H1 (cell line): ENCODE measurements around the gene CITED4. TPM values are rescaled to one million over a fixed set of nuclear protein-coding genes. Genes with fewer than 3 reads are reported as not detected.

Experiments used
- CTCF ChIA-PET: fragments of 300-600 bp; sonication (Branson Sonifier 250); formaldehyde crosslinking; loops from one replicate; lab custom pipeline; 2021; ENCODE audit not compliant: partially characterized antibody; lab: Charles Lee
- POLR2A ChIA-PET: fragments of 300-600 bp; sonication (Branson Sonifier 250); formaldehyde crosslinking; loops from one replicate; lab custom pipeline; 2021; ENCODE audit warnings: inconsistent platforms; ENCODE audit not compliant: partially characterized antibody; lab: Charles Lee
- DNase-seq, 2 experiments: peaks; one replicate each; pipeline versions ENCODE4 v3.0.0 to v3.0.0-alpha.2; 2010 to 2022; ENCODE audit warnings: low spot score in 2 of 2, low read depth in 1 of 2, mixed read lengths in 1 of 2
- FAIRE-seq: peaks from 2 replicates; lab custom pipeline; 2011; peaks lifted over from hg19 to GRCh38; lab: Jason Lieb, UNC
- H2AFZ ChIP-seq: 2 replicates; pipeline ENCODE4 v1.8.1; 2012; ENCODE audit warnings: low read length, inconsistent platforms
- H2AK5ac ChIP-seq: 2 replicates; pipeline ENCODE4 v1.6.1; 2013; ENCODE audit warnings: low read depth, low read length
- H2BK120ac ChIP-seq: replicated peaks from 2 replicates; pipeline ENCODE3; 2013; ENCODE audit warnings: low read depth, low read length, inconsistent platforms
- H2BK12ac ChIP-seq: 2 replicates; pipeline ENCODE4 v1.6.1; 2013; ENCODE audit warnings: low read depth, low read length
- H2BK15ac ChIP-seq: 2 replicates; pipeline ENCODE4 v1.6.1; 2013; ENCODE audit warnings: low read length
- H2BK20ac ChIP-seq: 2 replicates; pipeline ENCODE4 v1.6.1; 2013; ENCODE audit warnings: low read length
- H2BK5ac ChIP-seq: 2 replicates; pipeline ENCODE4 v1.6.1; 2013; ENCODE audit warnings: low read depth, low read length
- H3K14ac ChIP-seq: 2 replicates; pipeline ENCODE4 v1.6.1; 2013; ENCODE audit warnings: inconsistent platforms; ENCODE audit not compliant: insufficient read length
- H3K18ac ChIP-seq: 2 replicates; pipeline ENCODE4 v1.6.1; 2013; ENCODE audit warnings: low read length; ENCODE audit errors: extremely low read depth
- H3K23ac ChIP-seq: 2 replicates; pipeline ENCODE4 v1.6.1; 2013; ENCODE audit warnings: inconsistent platforms; ENCODE audit not compliant: insufficient read length
- H3K23me2 ChIP-seq: 2 replicates; pipeline ENCODE4 v1.6.1; 2013; ENCODE audit warnings: low read depth, low read length
- H3K27ac ChIP-seq: 2 replicates; pipeline ENCODE4 v1.6.1; 2011; ENCODE audit warnings: low read depth, low read length, inconsistent platforms
- H3K27me3 ChIP-seq, 4 experiments: replicated peaks in 1 of 4; 1 replicate in 1 of 4; 2 replicates in 3 of 4; pipeline versions ENCODE4 v1.6.1 to v1.8.1; 2011 to 2013; ENCODE audit warnings: low read length in 3 of 4, mild to moderate bottlenecking in 3 of 4, inconsistent platforms in 2 of 4, mixed read lengths in 2 of 4, moderate library complexity in 1 of 4; ENCODE audit not compliant: control insufficient read depth in 3 of 4, insufficient read depth in 3 of 4; ENCODE audit errors: extremely low read depth in 1 of 4
- H3K36me3 ChIP-seq, 4 experiments: 2 replicates each; pipeline versions ENCODE4 v1.6.1 to v1.8.1; 2011 to 2013; ENCODE audit warnings: mild to moderate bottlenecking in 4 of 4, low read length in 3 of 4, moderate library complexity in 2 of 4, control low read depth in 1 of 4, inconsistent platforms in 1 of 4; ENCODE audit not compliant: insufficient read depth in 4 of 4, control insufficient read depth in 2 of 4
- H3K4ac ChIP-seq: replicated peaks from 2 replicates; pipeline ENCODE3; 2013; ENCODE audit warnings: low read length, low read depth, mixed read lengths, inconsistent platforms; ENCODE audit not compliant: insufficient read length
- H3K4me1 ChIP-seq, 4 experiments: replicated peaks in 1 of 4; 1 replicate in 1 of 4; 2 replicates in 3 of 4; pipeline versions ENCODE4 v1.6.1 to v1.8.1; 2011 to 2013; ENCODE audit warnings: low read length in 3 of 4, inconsistent platforms in 2 of 4, mixed read lengths in 1 of 4; ENCODE audit not compliant: insufficient read depth in 4 of 4, control insufficient read depth in 3 of 4
- H3K4me2 ChIP-seq, 2 experiments: 2 replicates each; pipeline versions ENCODE4 v1.6.1 to v1.8.1; 2011 to 2013; ENCODE audit warnings: low read depth in 2 of 2, low read length in 2 of 2, control low read depth in 1 of 2, inconsistent platforms in 1 of 2, mild to moderate bottlenecking in 1 of 2; ENCODE audit not compliant: insufficient read depth in 1 of 2
- H3K4me3 ChIP-seq, 4 experiments: fragments of 200-600, 300-600 bp in 1 of 4; sonication (generic), shearing (Covaris generic), sonication (Bioruptor Twin) in 1 of 4; 2 replicates each; pipeline versions ENCODE4 v1.5.1 to v1.8.1; 2011 to 2016; ENCODE audit warnings: low read length in 4 of 4, low read depth in 3 of 4, control low read depth in 2 of 4, inconsistent platforms in 2 of 4, mild to moderate bottlenecking in 2 of 4, mixed read lengths in 1 of 4, moderate library complexity in 1 of 4; ENCODE audit not compliant: insufficient read depth in 2 of 4; ENCODE audit errors: extremely low read depth in 1 of 4
- H3K56ac ChIP-seq: replicated peaks from 2 replicates; pipeline ENCODE3; 2013; ENCODE audit warnings: low read depth, mild to moderate bottlenecking, mixed read lengths, low read length, inconsistent platforms; ENCODE audit not compliant: insufficient read length
- H3K79me1 ChIP-seq: 2 replicates; pipeline ENCODE4 v1.6.1; 2013; ENCODE audit warnings: low read depth, low read length, control low read depth
- H3K79me2 ChIP-seq, 2 experiments: 2 replicates each; pipeline versions ENCODE4 v1.6.1 to v1.8.1; 2012 to 2013; ENCODE audit warnings: low read length in 2 of 2, mild to moderate bottlenecking in 2 of 2, inconsistent platforms in 1 of 2; ENCODE audit not compliant: insufficient read depth in 2 of 2, control insufficient read depth in 1 of 2
- H3K9ac ChIP-seq, 4 experiments: replicated peaks in 1 of 4; 1 replicate in 1 of 4; 2 replicates in 3 of 4; pipeline versions ENCODE4 v1.6.1 to v1.8.1; 2011 to 2013; ENCODE audit warnings: low read depth in 3 of 4, low read length in 3 of 4, control low read depth in 2 of 4, mild to moderate bottlenecking in 2 of 4, moderate library complexity in 2 of 4, inconsistent platforms in 1 of 4; ENCODE audit errors: extremely low read depth in 1 of 4
- H3K9me3 ChIP-seq, 2 experiments: 2 replicates each; pipeline versions ENCODE4 v1.6.1 to v1.8.1; 2012 to 2013; ENCODE audit warnings: mild to moderate bottlenecking in 2 of 2, moderate library complexity in 2 of 2, control low read depth in 1 of 2, inconsistent platforms in 1 of 2, low read depth in 1 of 2, low read length in 1 of 2, mixed read lengths in 1 of 2; ENCODE audit not compliant: insufficient read depth in 2 of 2
- H4K20me1 ChIP-seq, 2 experiments: replicated peaks in 1 of 2; 2 replicates each; pipeline versions ENCODE3 to v1.8.1; 2011 to 2013; ENCODE audit warnings: inconsistent platforms in 2 of 2, low read length in 2 of 2, mild to moderate bottlenecking in 1 of 2; ENCODE audit not compliant: insufficient read depth in 2 of 2, control insufficient read depth in 1 of 2
- H4K5ac ChIP-seq: 2 replicates; pipeline ENCODE4 v1.6.1; 2013; ENCODE audit warnings: low read length, low read depth, mixed read lengths, inconsistent platforms; ENCODE audit not compliant: insufficient read length
- H4K8ac ChIP-seq: 2 replicates; pipeline ENCODE4 v1.8.0; 2013; ENCODE audit warnings: mild to moderate bottlenecking, moderate library complexity, low read length, inconsistent platforms; ENCODE audit not compliant: insufficient read depth; ENCODE audit errors: extremely low read depth
- H4K91ac ChIP-seq: replicated peaks from 2 replicates; pipeline ENCODE3; 2013; ENCODE audit warnings: low read length, mixed read lengths, inconsistent platforms; ENCODE audit not compliant: insufficient read length
- CREB1 ChIP-seq: IDR thresholded peaks from 2 replicates; pipeline ENCODE4 v1.6.1; 2012; ENCODE audit warnings: inconsistent platforms
- PHF8 ChIP-seq: fragments of 200-600 bp; sonication (generic); conservative IDR thresholded peaks from 2 replicates; pipeline ENCODE4 v1.7.1; 2012; ENCODE audit warnings: low read depth, mild to moderate bottlenecking, inconsistent platforms, low read length, moderate library complexity
- SIN3A ChIP-seq, 2 experiments: IDR thresholded peaks in 1 of 2; conservative IDR thresholded peaks in 1 of 2; 2 replicates each; pipeline ENCODE4 v1.6.1; 2011 to 2012; ENCODE audit warnings: low read length in 2 of 2, improper control_type of control experiment in 1 of 2, low read depth in 1 of 2, mild to moderate bottlenecking in 1 of 2
- WGBS, 2 experiments: shearing (Covaris generic) in 1 of 2; methylation state at CpG; one replicate each; pipeline versions ENCODE4 v1.1.6 to v1.1.7; 2013 to 2015; ENCODE audit warnings: low lambda C conversion rate in 2 of 2, mixed read lengths in 2 of 2, inconsistent platforms in 1 of 2, low coverage in 1 of 2, missing lambda C conversion rate in 1 of 2; ENCODE audit not compliant: insufficient replicate concordance in 2 of 2, insufficient coverage in 1 of 2, insufficient read length in 1 of 2; ENCODE audit errors: extremely low coverage in 1 of 2, missing lambda C conversion rate in 1 of 2; 5-methylcytosine and 5-hydroxymethylcytosine counted together
- polyA plus RNA-seq, 7 experiments: library from polyadenylated mRNA; depleted of rRNA in 3 of 7; stranded (reverse) in 5 of 7; unstranded in 2 of 7; fragments of >200 nt in 5 of 7; fragments of 200-250 nt in 2 of 7; gene quantifications; 1 replicate in 5 of 7; 2 replicates in 1 of 7; 4 replicates in 1 of 7; pipeline versions ENCODE4 v1.2.1 to v1.2.3, GENCODE V29; 2011 to 2013; ENCODE audit warnings: missing spikeins in 2 of 7, mixed read lengths in 2 of 7
- total RNA-seq: library from RNA; stranded (reverse); fragmentation: NEBNext Ultra II Directional; extraction: Animal tissue kit (Norgen Biotek cat#: 25700); gene quantifications from 2 replicates; pipeline ENCODE4 v1.2.1, GENCODE V29; 2021

Gene CITED4
- total and polyA plus RNA-seq, 2 of the 8 experiments (the other 6 are each of a cell fraction or from before 2014, with no cell fraction given) = 5.4 to 16.3 TPM

DNA sequence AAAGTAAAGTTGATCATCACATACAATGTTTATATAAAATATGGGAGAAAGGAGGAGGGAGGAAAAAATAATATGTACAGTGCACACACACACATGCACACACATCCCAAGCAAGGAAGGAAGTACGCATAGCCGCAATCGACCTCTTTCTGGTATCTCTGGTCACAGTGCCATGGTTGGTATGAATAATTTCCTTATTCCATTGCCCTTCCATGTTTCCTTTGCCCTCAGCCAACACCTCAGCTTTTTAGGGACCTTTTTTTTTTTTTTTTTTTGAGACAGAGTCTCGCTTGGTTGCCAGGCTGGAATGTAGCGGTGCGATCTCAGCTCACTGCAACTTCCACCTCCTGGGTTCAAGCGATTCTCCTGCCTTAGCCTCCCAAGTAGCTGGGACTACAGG lies 20.6 kb downstream of the CITED4 start:
- H2BK12ac ChIP-seq = no peak overlapping the region
- H3K27me3 ChIP-seq = no peaks in the 10 kb centered on the region; a peak in 1 of 7 replicates
- no peak overlapping the region for H4K91ac ChIP-seq
- ChIA-PET CTCF (interaction anchor here (1.2 kb wide), 2 partner anchors 21 kb away, joined by 3 read pairs; partner anchors contain the start of gene CITED4), POLR2A (interaction anchor here (0.7 to 1.1 kb wide), 2 partner anchors 21 to 138 kb away, joined by 3 read pairs; partner anchors contain the start of genes CITED4 and CTPS1)
- H3K4me3 ChIP-seq = no peak overlapping the region
- H3K23ac ChIP-seq = no peak overlapping the region
- no peak overlapping the region for H4K8ac ChIP-seq
- no peaks in the 10 kb centered on the region for H4K20me1 ChIP-seq
- H2AFZ ChIP-seq = no peak overlapping the region
- H3K23me2 ChIP-seq = no peaks in the 10 kb centered on the region
- WGBS, 2 experiments = 93% methylated on average over 3 of the region's 7 CpGs; no CpG with 5 or more reads in 1 of the 2 experiments
- no peak overlapping the region for H3K56ac ChIP-seq
- FAIRE-seq (no peak), DNase-seq (no peak)
- no peak overlapping the region for H3K4me2 ChIP-seq
- H3K4me1 ChIP-seq = no peaks in the 10 kb centered on the region; a peak in 1 of 7 replicates
- no peak overlapping the region for H2BK20ac ChIP-seq
- H3K27ac ChIP-seq = no peak overlapping the region
- H3K9me3 ChIP-seq = no peaks in the 10 kb centered on the region
- H2BK120ac ChIP-seq = no peak overlapping the region
- H4K5ac ChIP-seq = no peak overlapping the region
- H2BK15ac ChIP-seq = no peak overlapping the region
- no peak overlapping the region for H3K9ac ChIP-seq
- H3K14ac ChIP-seq = no peak overlapping the region
- no peak overlapping the region for H2BK5ac ChIP-seq
- H3K4ac ChIP-seq = no peak overlapping the region
- no peaks in the 10 kb centered on the region for H3K79me2 ChIP-seq
- no peak overlapping the region for H2AK5ac ChIP-seq
- peaks cover 0 to 5% (median 0%) of the 10 kb centered on the region in 4 experiments; a peak in 1 of 8 replicates for H3K36me3 ChIP-seq
- no peaks in the 10 kb centered on the region for H3K79me1 ChIP-seq
- no peak overlapping the region for H3K18ac ChIP-seq
- no peak for TF ChIP-seq SIN3A (conservative IDR thresholded peaks at IDR 0.05 in 1 of 2, IDR thresholded peaks at IDR 0.05 in 1 of 2; ENCODE audit: low read depth in 1 of 2, low read length in 2 of 2)
- no peak for TF ChIP-seq CREB1
- TF ChIP-seq PHF8 = no peak
